SK-N-SH treated with all-trans-retinoic acid at 6 μM for 48 hours (cell line): ENCODE measurements around the gene NCS1.

ENCODE experiments used
- ATAC-seq: fragments of 200-7000 bp; cut with Tn5 transposase; 3 replicates; pipeline ENCODE4 v1.9.1; 2020; ENCODE audit warnings: mild to moderate bottlenecking, moderate library complexity
- ARNTL ChIP-seq: fragments of 450-650 bp; formaldehyde crosslinking; IDR thresholded peaks from 2 replicates; pipeline ENCODE4 v1.5.0; 2020; ENCODE audit warnings: low read depth, mild to moderate bottlenecking, moderate library complexity, borderline replicate concordance
- BACH2 ChIP-seq: fragments of 250-450 bp; sonication (Bioruptor Pico); IDR thresholded peaks from 2 replicates; pipeline ENCODE4 v1.9.0; 2021; ENCODE audit warnings: mild to moderate bottlenecking, borderline replicate concordance
- CSDC2 ChIP-seq: fragments of 250-450 bp; sonication (Bioruptor Pico); IDR thresholded peaks from 2 replicates; pipeline ENCODE4 v1.5.0; 2020; ENCODE audit warnings: mild to moderate bottlenecking, moderate library complexity
- ESRRG ChIP-seq: fragments of 250-450 bp; sonication (Bioruptor Pico); IDR thresholded peaks from 2 replicates; pipeline ENCODE4 v1.6.1; 2021; ENCODE audit warnings: mild to moderate bottlenecking
- GLIS3 ChIP-seq: fragments of 250-450 bp; sonication (Bioruptor Pico); IDR thresholded peaks from 2 replicates; pipeline ENCODE4 v1.5.0; 2020; ENCODE audit warnings: mild to moderate bottlenecking, moderate library complexity
- ISL1 ChIP-seq: fragments of 250-450 bp; sonication (Bioruptor Pico); IDR thresholded peaks from 2 replicates; pipeline ENCODE4 v2.1.2; 2022; ENCODE audit warnings: mild to moderate bottlenecking, moderate library complexity
- OSR1 ChIP-seq: fragments of 250-450 bp; sonication (Bioruptor Pico); IDR thresholded peaks from 2 replicates; pipeline ENCODE4 v1.8.0; 2022; ENCODE audit warnings: moderate library complexity, mild to moderate bottlenecking, inconsistent platforms
- POU6F1 ChIP-seq: fragments of 250-450 bp; sonication (Bioruptor Pico); IDR thresholded peaks from 2 replicates; pipeline ENCODE4 v1.8.0; 2021; ENCODE audit warnings: low read depth, mild to moderate bottlenecking, moderate library complexity, borderline replicate concordance
- PPARA ChIP-seq: fragments of 250-450 bp; sonication (Bioruptor Pico); IDR thresholded peaks from 2 replicates; pipeline ENCODE4 v1.5.0; 2020; ENCODE audit warnings: mild to moderate bottlenecking, borderline replicate concordance
- RARB ChIP-seq: fragments of 250-450 bp; sonication (Bioruptor Pico); IDR thresholded peaks from 2 replicates; pipeline ENCODE4 v1.8.0; 2021; ENCODE audit warnings: mild to moderate bottlenecking, moderate library complexity
- SNAI2 ChIP-seq: fragments of 250-450 bp; sonication (Bioruptor Pico); IDR thresholded peaks from 2 replicates; pipeline ENCODE4 v1.5.0; 2020; ENCODE audit warnings: mild to moderate bottlenecking, moderate library complexity
- TCF4 ChIP-seq: fragments of 250-450 bp; sonication (Bioruptor Pico); IDR thresholded peaks from 2 replicates; pipeline ENCODE4 v1.8.0; 2021; ENCODE audit warnings: mild to moderate bottlenecking, moderate library complexity, borderline replicate concordance
- TOX ChIP-seq: fragments of 250-450 bp; sonication (Bioruptor Pico); IDR thresholded peaks from 2 replicates; pipeline ENCODE4 v1.8.0; 2021; ENCODE audit warnings: mild to moderate bottlenecking, moderate library complexity, borderline replicate concordance
- ZC3H10 ChIP-seq: fragments of 250-450 bp; sonication (Bioruptor Pico); IDR thresholded peaks from 2 replicates; pipeline ENCODE4 v1.5.1; 2021; ENCODE audit warnings: mild to moderate bottlenecking, moderate library complexity
- ZFP3 ChIP-seq: fragments of 250-450 bp; sonication (Bioruptor Pico); IDR thresholded peaks from 2 replicates; pipeline ENCODE4 v1.5.0; 2020; ENCODE audit warnings: mild to moderate bottlenecking, moderate library complexity
- ZFP30 ChIP-seq: fragments of 450-650 bp; formaldehyde crosslinking; IDR thresholded peaks from 2 replicates; pipeline ENCODE4 v1.5.0; 2022; ENCODE audit warnings: mild to moderate bottlenecking, moderate library complexity
- ZNF565 ChIP-seq: fragments of 450-650 bp; formaldehyde crosslinking; conservative IDR thresholded peaks from 2 replicates; pipeline ENCODE4 v1.5.0; 2020; ENCODE audit warnings: low read depth, mild to moderate bottlenecking, moderate library complexity
- ZNF70 ChIP-seq: fragments of 450-650 bp; formaldehyde crosslinking; IDR thresholded peaks from 2 replicates; pipeline ENCODE4 v1.5.0; 2020; ENCODE audit warnings: mild to moderate bottlenecking, moderate library complexity
- ZNF8 ChIP-seq: fragments of 450-650 bp; formaldehyde crosslinking; IDR thresholded peaks from 2 replicates; pipeline ENCODE4 v1.5.0; 2020; ENCODE audit warnings: mild to moderate bottlenecking, moderate library complexity
- TF ChIP-seq, protein P1 (sequence below): fragments of 250-450 bp; sonication (Bioruptor Pico); IDR thresholded peaks from 2 replicates; pipeline ENCODE4 v1.8.0; 2020; ENCODE audit warnings: mild to moderate bottlenecking, moderate library complexity, borderline replicate concordance
- TF ChIP-seq, protein P2 (sequence below): fragments of 250-450 bp; sonication (Bioruptor Pico); IDR thresholded peaks from 2 replicates; pipeline ENCODE4 v1.5.0; 2020; ENCODE audit warnings: mild to moderate bottlenecking, moderate library complexity
- TF ChIP-seq, protein P3 (sequence below): fragments of 250-450 bp; sonication (Bioruptor Pico); IDR thresholded peaks from 2 replicates; pipeline ENCODE4 v1.5.1; 2020; ENCODE audit warnings: low read depth, mild to moderate bottlenecking, moderate library complexity
- TF ChIP-seq, protein P4 (sequence below): fragments of 250-450 bp; sonication (Bioruptor Pico); IDR thresholded peaks from 2 replicates; pipeline ENCODE4 v1.5.1; 2021; ENCODE audit warnings: mild to moderate bottlenecking, moderate library complexity

Gene NCS1

GRCh38 chr9:130149654-130150286, 22.4 kb upstream of the NCS1 start (continued):
- no peak for TF ChIP-seq POU6F1 (CRISPR knock-in tag)
- TF ChIP-seq ARNTL, result no peak
- TF ChIP-seq, protein P1, sequence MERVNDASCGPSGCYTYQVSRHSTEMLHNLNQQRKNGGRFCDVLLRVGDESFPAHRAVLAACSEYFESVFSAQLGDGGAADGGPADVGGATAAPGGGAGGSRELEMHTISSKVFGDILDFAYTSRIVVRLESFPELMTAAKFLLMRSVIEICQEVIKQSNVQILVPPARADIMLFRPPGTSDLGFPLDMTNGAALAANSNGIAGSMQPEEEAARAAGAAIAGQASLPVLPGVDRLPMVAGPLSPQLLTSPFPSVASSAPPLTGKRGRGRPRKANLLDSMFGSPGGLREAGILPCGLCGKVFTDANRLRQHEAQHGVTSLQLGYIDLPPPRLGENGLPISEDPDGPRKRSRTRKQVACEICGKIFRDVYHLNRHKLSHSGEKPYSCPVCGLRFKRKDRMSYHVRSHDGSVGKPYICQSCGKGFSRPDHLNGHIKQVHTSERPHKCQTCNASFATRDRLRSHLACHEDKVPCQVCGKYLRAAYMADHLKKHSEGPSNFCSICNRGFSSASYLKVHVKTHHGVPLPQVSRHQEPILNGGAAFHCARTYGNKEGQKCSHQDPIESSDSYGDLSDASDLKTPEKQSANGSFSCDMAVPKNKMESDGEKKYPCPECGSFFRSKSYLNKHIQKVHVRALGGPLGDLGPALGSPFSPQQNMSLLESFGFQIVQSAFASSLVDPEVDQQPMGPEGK (CRISPR knock-in tag), result no peak
- TF ChIP-seq CSDC2, result no peak
- TF ChIP-seq GLIS3, result no peak
- TF ChIP-seq TOX (CRISPR knock-in tag), result no peak
- no peak for TF ChIP-seq ESRRG (CRISPR knock-in tag)
- TF ChIP-seq RARB (CRISPR knock-in tag), result no peak
- TF ChIP-seq PPARA (CRISPR knock-in tag), result no peak
- no peak for TF ChIP-seq ZFP3 (CRISPR knock-in tag)
- no peak for TF ChIP-seq ZNF565 (CRISPR knock-in tag)
- TF ChIP-seq, all 23 proteins: peak for 0

DNA sequence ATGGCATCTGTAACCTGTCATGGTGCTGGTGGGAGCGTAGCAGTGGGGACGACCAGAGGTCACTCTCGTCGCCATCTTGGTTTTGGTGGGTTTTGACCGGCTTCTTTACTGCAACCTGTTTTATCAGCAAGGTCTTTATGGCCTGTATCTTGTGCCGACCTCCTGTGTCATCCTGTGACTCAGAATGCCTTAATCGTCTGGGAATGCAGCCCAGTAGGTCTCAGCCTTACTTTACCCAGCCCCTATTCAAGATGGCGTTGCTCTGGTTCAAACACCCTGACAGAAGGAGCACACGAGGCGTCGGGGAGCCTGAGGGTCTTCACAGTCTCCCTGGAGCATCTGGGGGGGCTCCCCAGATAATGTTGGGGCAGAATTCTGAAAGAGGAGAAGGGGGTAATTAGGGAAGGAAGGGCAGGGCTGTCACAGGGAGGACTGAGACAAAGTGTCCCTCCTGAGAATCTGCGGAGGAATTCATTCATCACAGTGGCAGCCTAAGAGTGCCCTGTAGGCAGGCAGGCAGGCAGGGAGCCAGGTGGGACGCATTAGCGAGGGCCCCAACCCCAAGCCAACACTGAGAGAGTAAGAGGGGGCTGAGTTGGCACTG, 21.3 kb upstream of the NCS1 start:
- TF ChIP-seq, protein P2, sequence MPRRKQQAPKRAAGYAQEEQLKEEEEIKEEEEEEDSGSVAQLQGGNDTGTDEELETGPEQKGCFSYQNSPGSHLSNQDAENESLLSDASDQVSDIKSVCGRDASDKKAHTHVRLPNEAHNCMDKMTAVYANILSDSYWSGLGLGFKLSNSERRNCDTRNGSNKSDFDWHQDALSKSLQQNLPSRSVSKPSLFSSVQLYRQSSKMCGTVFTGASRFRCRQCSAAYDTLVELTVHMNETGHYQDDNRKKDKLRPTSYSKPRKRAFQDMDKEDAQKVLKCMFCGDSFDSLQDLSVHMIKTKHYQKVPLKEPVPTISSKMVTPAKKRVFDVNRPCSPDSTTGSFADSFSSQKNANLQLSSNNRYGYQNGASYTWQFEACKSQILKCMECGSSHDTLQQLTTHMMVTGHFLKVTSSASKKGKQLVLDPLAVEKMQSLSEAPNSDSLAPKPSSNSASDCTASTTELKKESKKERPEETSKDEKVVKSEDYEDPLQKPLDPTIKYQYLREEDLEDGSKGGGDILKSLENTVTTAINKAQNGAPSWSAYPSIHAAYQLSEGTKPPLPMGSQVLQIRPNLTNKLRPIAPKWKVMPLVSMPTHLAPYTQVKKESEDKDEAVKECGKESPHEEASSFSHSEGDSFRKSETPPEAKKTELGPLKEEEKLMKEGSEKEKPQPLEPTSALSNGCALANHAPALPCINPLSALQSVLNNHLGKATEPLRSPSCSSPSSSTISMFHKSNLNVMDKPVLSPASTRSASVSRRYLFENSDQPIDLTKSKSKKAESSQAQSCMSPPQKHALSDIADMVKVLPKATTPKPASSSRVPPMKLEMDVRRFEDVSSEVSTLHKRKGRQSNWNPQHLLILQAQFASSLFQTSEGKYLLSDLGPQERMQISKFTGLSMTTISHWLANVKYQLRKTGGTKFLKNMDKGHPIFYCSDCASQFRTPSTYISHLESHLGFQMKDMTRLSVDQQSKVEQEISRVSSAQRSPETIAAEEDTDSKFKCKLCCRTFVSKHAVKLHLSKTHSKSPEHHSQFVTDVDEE (CRISPR knock-in tag), result peak; percentile 92; the same call in 1 of the 2 replicates
- TF ChIP-seq ZNF70 (CRISPR knock-in tag) (no peak), RARB (CRISPR knock-in tag) (no peak), ARNTL (no peak), CSDC2 (peak; percentile 99), ZNF8 (peak; percentile 59; the same call in 1 of the 2 replicates), SNAI2 (CRISPR knock-in tag) (peak; percentile 99), OSR1 (CRISPR knock-in tag) (peak; percentile 97), PPARA (CRISPR knock-in tag) (no peak), ZFP3 (CRISPR knock-in tag) (peak; percentile 97), GLIS3 (peak; percentile 76; the same call in 1 of the 2 replicates), ZC3H10 (CRISPR knock-in tag) (peak; percentile 64), ZFP30 (CRISPR knock-in tag) (peak; percentile 38; the same call in 1 of the 2 replicates), ISL1 (peak; percentile 89), TCF4 (CRISPR knock-in tag) (0 out of 2 replicates have a peak, but pooled peaks have one; percentile 11), ZNF565 (CRISPR knock-in tag) (peak; percentile 92), BACH2 (no peak), ESRRG (CRISPR knock-in tag) (peak; percentile 92), POU6F1 (CRISPR knock-in tag) (peak; percentile 83; the same call in 1 of the 2 replicates), TOX (CRISPR knock-in tag) (peak; percentile 82)
- TF ChIP-seq, protein P3, sequence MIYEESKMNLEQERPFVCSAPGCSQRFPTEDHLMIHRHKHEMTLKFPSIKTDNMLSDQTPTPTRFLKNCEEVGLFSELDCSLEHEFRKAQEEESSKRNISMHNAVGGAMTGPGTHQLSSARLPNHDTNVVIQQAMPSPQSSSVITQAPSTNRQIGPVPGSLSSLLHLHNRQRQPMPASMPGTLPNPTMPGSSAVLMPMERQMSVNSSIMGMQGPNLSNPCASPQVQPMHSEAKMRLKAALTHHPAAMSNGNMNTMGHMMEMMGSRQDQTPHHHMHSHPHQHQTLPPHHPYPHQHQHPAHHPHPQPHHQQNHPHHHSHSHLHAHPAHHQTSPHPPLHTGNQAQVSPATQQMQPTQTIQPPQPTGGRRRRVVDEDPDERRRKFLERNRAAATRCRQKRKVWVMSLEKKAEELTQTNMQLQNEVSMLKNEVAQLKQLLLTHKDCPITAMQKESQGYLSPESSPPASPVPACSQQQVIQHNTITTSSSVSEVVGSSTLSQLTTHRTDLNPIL (CRISPR knock-in tag), result peak; percentile 80
- TF ChIP-seq, protein P1 (CRISPR knock-in tag), result peak; percentile 91
- TF ChIP-seq, protein P4, sequence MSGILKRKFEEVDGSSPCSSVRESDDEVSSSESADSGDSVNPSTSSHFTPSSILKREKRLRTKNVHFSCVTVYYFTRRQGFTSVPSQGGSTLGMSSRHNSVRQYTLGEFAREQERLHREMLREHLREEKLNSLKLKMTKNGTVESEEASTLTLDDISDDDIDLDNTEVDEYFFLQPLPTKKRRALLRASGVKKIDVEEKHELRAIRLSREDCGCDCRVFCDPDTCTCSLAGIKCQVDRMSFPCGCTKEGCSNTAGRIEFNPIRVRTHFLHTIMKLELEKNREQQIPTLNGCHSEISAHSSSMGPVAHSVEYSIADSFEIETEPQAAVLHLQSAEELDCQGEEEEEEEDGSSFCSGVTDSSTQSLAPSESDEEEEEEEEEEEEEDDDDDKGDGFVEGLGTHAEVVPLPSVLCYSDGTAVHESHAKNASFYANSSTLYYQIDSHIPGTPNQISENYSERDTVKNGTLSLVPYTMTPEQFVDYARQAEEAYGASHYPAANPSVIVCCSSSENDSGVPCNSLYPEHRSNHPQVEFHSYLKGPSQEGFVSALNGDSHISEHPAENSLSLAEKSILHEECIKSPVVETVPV (CRISPR knock-in tag), result peak; percentile 81; the same call in 1 of the 2 replicates
- peak; percentile 51; the same call in 2 of the 3 replicates for ATAC-seq
